Hepatocyte (in vitro differentiated cells): Measurements from ENCODE around the gene GORASP2.

Experiments
- EZH2 ChIP-seq: fragments of 200-600 bp; sonication (generic); IDR thresholded peaks from 2 replicates; pipeline ENCODE4 v1.6.1; 2016; ENCODE audit warnings: antibody characterized with exemption, mild to moderate bottlenecking, borderline replicate concordance
- EZH2phosphoT487 ChIP-seq: fragments of 200-600 bp; sonication (generic); IDR thresholded peaks from one replicate; pipeline ENCODE4 v1.6.1; 2018; ENCODE audit warnings: antibody characterized with exemption, mild to moderate bottlenecking, low read depth, moderate library complexity; ENCODE audit not compliant: unreplicated experiment, severe bottlenecking
- TF ChIP-seq, protein P1 (sequence below): fragments of 200-600 bp; sonication (generic); IDR thresholded peaks from 2 replicates; pipeline ENCODE4 v1.5.1; 2016; ENCODE audit warnings: antibody characterized with exemption, mild to moderate bottlenecking; ENCODE audit not compliant: poor library complexity

DNA sequence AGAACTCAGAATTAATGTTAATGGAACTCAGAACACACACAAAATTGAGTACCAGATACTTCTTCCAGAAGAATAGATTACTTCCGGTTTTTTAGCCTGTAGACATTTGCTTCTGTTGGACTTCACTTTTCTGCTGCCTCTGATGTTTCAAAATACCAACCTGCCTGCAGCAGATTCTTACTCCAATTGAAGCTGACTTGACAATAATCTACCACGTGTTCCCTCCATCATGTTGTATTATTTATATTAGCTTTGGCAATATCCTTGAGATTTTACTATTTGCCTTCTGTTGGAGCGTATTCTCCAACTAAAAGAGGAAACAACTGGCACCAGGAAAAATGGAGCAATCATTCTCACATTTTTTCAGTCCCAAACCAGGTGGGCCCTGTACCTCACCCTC lies 3.1 kb upstream of the GORASP2 start:
- TF ChIP-seq, protein P1, sequence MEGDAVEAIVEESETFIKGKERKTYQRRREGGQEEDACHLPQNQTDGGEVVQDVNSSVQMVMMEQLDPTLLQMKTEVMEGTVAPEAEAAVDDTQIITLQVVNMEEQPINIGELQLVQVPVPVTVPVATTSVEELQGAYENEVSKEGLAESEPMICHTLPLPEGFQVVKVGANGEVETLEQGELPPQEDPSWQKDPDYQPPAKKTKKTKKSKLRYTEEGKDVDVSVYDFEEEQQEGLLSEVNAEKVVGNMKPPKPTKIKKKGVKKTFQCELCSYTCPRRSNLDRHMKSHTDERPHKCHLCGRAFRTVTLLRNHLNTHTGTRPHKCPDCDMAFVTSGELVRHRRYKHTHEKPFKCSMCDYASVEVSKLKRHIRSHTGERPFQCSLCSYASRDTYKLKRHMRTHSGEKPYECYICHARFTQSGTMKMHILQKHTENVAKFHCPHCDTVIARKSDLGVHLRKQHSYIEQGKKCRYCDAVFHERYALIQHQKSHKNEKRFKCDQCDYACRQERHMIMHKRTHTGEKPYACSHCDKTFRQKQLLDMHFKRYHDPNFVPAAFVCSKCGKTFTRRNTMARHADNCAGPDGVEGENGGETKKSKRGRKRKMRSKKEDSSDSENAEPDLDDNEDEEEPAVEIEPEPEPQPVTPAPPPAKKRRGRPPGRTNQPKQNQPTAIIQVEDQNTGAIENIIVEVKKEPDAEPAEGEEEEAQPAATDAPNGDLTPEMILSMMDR = no peak
- TF ChIP-seq EZH2phosphoT487 = no peak
- no peak for TF ChIP-seq EZH2
